Measurements from ENCODE around the gene PCYOX1L. TPM values are rescaled to one million over a fixed set of nuclear protein-coding genes. Genes with fewer than 3 reads are reported as not detected.
A peak's percentile ranks its signal among the peaks of the same experiment; 100 is the strongest.

The PCYOX1L gene
- total and polyA plus RNA-seq, 2 of the 8 experiments (the other 6 are each of a cell fraction or from before 2014, with no cell fraction given), result 6.8 to 17.2 TPM

- Histone ChIP-seq H2BK12ac (ENCODE audit: low read depth, low read length) (no peak overlapping the region), H4K91ac (replicated peaks; ENCODE audit: insufficient read length, low read length) (no peak overlapping the region), H4K20me1 (replicated peaks in 1 of 2; ENCODE audit: control insufficient read depth in 1 of 2, insufficient read depth in 2 of 2, low read length in 2 of 2) (no peaks in the 10 kb centered on the region), H3K79me2 (ENCODE audit: control insufficient read depth in 1 of 2, insufficient read depth in 2 of 2, low read length in 2 of 2) (no peaks in the 10 kb centered on the region), H3K4ac (replicated peaks; ENCODE audit: insufficient read length, low read depth, low read length) (no peak overlapping the region), H3K4me3 (ENCODE audit: extremely low read depth in 1 of 4, insufficient read depth in 2 of 4, low read depth in 3 of 4, low read length in 4 of 4) (no peak overlapping the region), H3K4me1 (replicated peaks in 1 of 4; ENCODE audit: control insufficient read depth in 3 of 4, insufficient read depth in 4 of 4, low read length in 3 of 4) (peaks cover 8 to 25% (median 16%) of the 10 kb centered on the region in 4 experiments), H2AK5ac (ENCODE audit: low read depth, low read length) (no peak overlapping the region), H3K79me1 (ENCODE audit: low read depth, low read length) (no peaks in the 10 kb centered on the region), H3K23me2 (ENCODE audit: low read depth, low read length) (no peaks in the 10 kb centered on the region), H4K5ac (ENCODE audit: insufficient read length, low read depth, low read length) (no peak overlapping the region), H3K9ac (replicated peaks in 1 of 4; ENCODE audit: extremely low read depth in 1 of 4, low read depth in 3 of 4, low read length in 3 of 4) (no peak overlapping the region), H2BK120ac (replicated peaks; ENCODE audit: low read depth, low read length) (no peak overlapping the region), H3K27ac (ENCODE audit: low read depth, low read length) (no peak overlapping the region), H3K36me3 (ENCODE audit: control insufficient read depth in 2 of 4, insufficient read depth in 4 of 4, low read length in 3 of 4) (no peaks in the 10 kb centered on the region), H3K23ac (ENCODE audit: insufficient read length) (no peak overlapping the region), H3K4me2 (ENCODE audit: insufficient read depth in 1 of 2, low read depth in 2 of 2, low read length in 2 of 2) (no peak overlapping the region), H3K9me3 (ENCODE audit: insufficient read depth in 2 of 2, low read depth in 1 of 2, low read length in 1 of 2) (no peaks in the 10 kb centered on the region), H3K56ac (replicated peaks; ENCODE audit: insufficient read length, low read depth, low read length) (no peak overlapping the region), H4K8ac (ENCODE audit: extremely low read depth, insufficient read depth, low read length) (no peak overlapping the region), H3K14ac (ENCODE audit: insufficient read length) (no peak overlapping the region), H2BK5ac (ENCODE audit: low read depth, low read length) (no peak overlapping the region), H3K27me3 (replicated peaks in 1 of 4; ENCODE audit: control insufficient read depth in 3 of 4, extremely low read depth in 1 of 4, insufficient read depth in 3 of 4, low read length in 3 of 4) (no peaks in the 10 kb centered on the region), H2BK20ac (ENCODE audit: low read length) (no peak overlapping the region), H2BK15ac (ENCODE audit: low read length) (no peak overlapping the region), H3K18ac (ENCODE audit: extremely low read depth, low read length) (no peak overlapping the region), H2AFZ (ENCODE audit: low read length) (no peak overlapping the region)
- ChIA-PET CTCF (ENCODE audit: partially characterized antibody) (interaction anchor here (0.6 to 8.7 kb wide), 10 partner anchors 9 to 930 kb away, joined by 3 to 133 read pairs (median 7); no protein-coding TSS in a partner anchor), POLR2A (ENCODE audit: partially characterized antibody) (interaction anchor here (1.3 to 2.9 kb wide), 2 partner anchors 12 to 41 kb away, joined by 3 to 11 read pairs; no protein-coding TSS in a partner anchor)
- FAIRE-seq (no peak), DNase-seq (ENCODE audit: low read depth in 1 of 2, low spot score in 2 of 2) (no peak)
- WGBS, 2 experiments (ENCODE audit: extremely low coverage in 1 of 2, insufficient coverage in 1 of 2, insufficient read length in 1 of 2, insufficient replicate concordance in 2 of 2, low coverage in 1 of 2, low lambda C conversion rate in 2 of 2, missing lambda C conversion rate in 1 of 2), result 97% methylated on average over 6 of the region's 6 CpGs; no CpG with 5 or more reads in 1 of the 2 experiments
- 0 out of 2 replicates have a peak, but pooled peaks have one; percentile 16 for TF ChIP-seq KDM1A (IDR thresholded peaks at IDR 0.05; ENCODE audit: borderline replicate concordance, low read length)
- no peak for TF ChIP-seq TCF12 (IDR thresholded peaks at IDR 0.05; ENCODE audit: low read depth, low read length)
- no peak for TF ChIP-seq PHF8 (conservative IDR thresholded peaks at IDR 0.05; ENCODE audit: low read depth, low read length)
Observed at GRCh38 chr5:149418910-149419531, 61.2 kb downstream of the PCYOX1L start.
